SK-MEL-5 (cell line): ENCODE data around the gene LMO1. TPM values are rescaled to one million over a fixed set of nuclear protein-coding genes. Genes with fewer than 3 reads are reported as not detected.

ENCODE experiments used
- DNase-seq: peaks from one replicate; pipeline ENCODE4 v3.0.0-alpha.2; 2016; ENCODE audit warnings: low read depth, low spot score
- in situ Hi-C: cut with HindIII; loops from 2 replicates; pipeline ENCODE4 v1.10.0; 2016; ENCODE audit warnings: low sequenced_read_pairs, high pct_unique_total_duplicates, low pct_unique_long_range_greater_than_20kb
- total RNA-seq: library from RNA; depleted of rRNA; stranded (reverse); fragments of >200 nt; shearing (Covaris generic); gene quantifications from 2 replicates; pipeline ENCODE4 v1.2.3, GENCODE V29; 2014

LMO1 gene
- total RNA-seq, 1 experiment from 2014 or later = not detected

DNA sequence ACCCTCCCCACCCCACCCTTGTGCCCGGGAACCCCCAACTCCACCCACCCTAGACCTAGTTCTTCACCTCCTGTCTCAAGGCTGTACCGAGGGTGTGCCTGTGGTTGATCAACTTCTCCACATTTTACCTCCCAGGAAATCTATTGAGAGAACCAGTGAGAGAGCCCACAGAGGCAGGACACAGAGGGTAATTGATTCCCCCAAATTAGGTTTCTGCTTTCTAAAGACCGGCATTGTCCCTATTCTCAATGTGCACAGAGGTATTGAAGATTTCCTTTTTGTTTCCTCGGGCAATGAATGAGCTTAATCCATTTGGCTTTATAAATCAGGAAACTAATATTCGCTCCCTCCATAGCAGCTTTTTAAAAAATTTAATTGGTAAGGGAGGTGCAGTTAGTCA lies 6.0 kb upstream of the LMO1 start:
- in situ Hi-C loops = no loop called here
- DNase-seq = no peak

DNA sequence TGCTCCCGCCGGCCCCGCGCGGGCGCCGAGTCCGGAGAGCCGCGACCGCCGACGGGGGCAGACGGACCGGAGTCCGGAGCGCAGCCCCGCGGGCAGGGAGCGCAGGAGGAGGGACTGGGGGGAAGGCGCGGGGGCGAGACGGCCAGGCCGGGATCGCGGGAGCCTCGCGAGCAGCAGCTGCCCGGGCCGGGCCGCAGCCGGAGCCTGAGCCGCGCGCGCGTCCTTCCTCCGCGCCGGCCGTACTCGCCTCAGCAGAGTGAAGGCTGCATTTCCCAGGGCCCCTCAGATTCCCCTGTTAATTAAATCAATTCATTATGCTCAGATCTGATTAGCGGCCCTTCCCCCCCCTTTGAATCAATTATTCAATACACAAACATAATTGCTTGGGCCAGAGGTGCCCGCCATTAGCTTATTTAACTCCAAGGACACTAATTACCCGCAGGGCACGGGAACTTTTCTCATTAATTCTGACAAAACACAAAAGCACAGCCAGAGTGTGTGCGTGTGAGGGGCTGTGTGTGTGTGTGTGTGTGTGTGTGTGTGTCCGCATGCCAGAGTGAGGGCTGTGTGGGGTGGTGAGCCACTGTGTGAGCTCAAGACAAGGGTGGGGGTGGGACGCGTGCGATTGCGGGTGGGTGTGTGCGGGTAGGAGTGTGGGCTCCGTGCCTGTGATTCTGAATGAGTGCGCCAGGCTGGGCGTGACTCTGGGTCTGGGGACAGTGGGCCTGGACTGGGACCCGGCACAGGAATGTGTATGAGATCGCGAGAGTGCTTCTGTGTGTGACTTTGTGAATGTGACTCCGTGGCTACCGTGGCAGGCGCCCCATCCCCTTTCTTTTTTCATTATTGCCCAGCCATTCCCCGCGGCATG lies 5.1 kb upstream of the LMO1 start:
- DNase-seq = no peak
- in situ Hi-C loops = no loop called here

- no peak for DNase-seq
- in situ Hi-C loops = no loop called here
These were observed 4.3 kb upstream of the LMO1 start for GRCh38 chr11:8267831-8268529.

DNA sequence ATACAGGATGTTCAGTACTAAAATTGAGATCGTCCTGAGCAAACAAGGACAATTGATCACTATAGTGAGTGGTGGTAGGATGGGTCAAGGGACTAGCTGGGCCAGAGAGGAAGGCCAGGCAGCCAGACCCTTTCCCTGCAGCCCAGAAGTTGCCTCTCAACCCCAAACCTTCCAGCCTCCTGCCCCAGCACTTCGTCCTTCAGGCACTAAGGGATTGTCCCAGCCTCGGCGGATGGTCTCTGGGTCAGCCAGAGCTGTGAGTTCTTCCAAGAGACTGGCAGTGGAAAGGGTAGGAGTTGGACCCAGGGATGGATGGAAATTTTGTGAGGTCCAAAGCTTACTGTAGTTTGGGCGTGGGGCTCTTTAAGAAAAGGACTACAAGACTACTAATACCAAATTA lies 3.6 kb upstream of the LMO1 start:
- no peak for DNase-seq
- in situ Hi-C loops = no loop called here

GRCh38 chr11:8266246-8267241 lies 2.9 kb upstream of the LMO1 start:
- in situ Hi-C loops = no loop called here
- no peak for DNase-seq

DNA sequence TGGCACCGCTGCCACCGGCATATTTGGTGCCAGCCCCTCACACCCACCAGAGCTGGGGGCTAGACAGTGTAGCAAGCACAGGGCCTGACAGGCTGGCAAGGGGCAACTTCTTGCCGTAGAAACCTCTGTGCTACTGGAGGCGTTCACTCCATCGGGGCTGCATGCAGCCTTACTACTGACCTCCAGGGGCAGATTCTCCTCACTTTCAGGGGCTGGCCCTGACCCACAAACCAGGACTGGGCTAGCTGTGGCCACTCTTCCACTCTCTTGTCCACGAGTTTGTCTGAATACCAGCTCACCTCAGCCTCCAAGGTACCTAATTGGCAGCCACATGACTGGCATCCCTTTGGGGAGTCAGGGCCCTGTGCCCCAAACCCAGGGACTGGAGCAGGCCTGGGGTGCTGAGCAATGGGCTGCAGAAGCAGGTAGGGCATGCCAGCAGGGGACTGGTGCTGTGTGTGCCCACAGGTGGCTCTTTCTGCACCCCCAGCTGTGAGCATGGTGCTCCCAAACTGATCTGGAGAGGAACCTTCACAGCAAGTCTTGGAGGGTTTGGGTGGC lies 2.1 kb upstream of the LMO1 start:
- peak; percentile 23 for DNase-seq
- in situ Hi-C loops = no loop called here

GRCh38 chr11:8263109-8263768 lies 439 bp downstream of the LMO1 start:
- in situ Hi-C loops = no loop called here
- DNase-seq = no peak

DNA sequence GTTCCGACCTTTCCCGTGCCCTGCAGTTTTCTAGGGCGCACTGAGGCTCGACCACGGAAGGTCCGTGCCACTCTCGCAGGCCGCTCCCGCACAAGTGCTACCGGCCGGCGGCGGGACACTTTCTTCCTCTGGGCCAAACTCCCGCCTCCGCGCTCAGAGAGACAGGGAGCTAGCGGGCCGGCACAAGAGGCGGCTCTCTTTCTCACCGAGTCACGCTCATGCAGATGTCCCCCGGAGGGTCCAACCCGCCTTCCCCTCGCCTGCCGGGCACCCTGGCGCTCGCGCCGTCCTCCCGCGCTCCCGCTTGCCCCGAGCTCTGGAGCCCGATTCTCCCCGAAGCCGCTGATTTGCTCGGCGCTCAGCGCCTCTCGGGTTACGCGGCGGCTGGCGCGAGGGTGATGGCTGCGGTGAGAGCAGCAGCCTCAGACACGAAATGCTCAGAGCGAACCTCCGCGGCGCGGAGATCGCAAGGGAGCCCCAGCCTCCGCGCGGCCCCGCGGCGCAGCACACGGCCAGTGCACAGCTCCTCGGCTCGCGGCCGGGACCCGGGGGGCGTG lies 1.0 kb downstream of the LMO1 start:
- in situ Hi-C loops = no loop called here
- no peak for DNase-seq

DNA sequence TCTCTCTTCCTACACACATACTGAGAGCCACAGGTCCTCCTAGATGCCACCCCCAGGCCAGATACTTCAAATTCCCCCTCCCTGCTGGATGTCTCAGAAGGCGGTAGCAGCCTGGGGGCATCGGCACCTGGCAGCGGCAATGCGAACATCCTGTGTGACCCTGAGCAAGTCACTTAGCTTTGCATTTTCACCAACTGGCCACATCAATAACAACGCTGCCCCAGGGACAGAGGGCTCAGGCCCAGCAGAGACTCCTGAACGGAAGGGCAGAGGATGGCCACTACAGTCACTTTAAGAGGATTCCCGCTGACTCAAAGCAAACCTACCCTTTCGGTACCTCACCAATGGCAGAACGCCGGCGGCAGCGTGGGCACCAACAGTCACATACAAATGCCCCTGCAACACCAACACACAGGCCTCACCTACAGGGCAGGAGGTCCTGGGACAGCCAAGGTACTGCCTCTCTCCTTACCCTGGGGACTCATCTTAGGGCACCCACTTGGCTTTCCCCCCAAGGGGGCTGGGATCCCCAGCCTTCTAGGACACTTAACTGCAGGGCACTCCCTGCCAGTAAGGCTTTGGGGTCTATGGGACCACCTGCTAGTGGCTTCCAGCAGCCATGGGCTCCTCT lies 1.6 kb downstream of the LMO1 start:
- DNase-seq = no peak
- in situ Hi-C loops = no loop called here

DNA sequence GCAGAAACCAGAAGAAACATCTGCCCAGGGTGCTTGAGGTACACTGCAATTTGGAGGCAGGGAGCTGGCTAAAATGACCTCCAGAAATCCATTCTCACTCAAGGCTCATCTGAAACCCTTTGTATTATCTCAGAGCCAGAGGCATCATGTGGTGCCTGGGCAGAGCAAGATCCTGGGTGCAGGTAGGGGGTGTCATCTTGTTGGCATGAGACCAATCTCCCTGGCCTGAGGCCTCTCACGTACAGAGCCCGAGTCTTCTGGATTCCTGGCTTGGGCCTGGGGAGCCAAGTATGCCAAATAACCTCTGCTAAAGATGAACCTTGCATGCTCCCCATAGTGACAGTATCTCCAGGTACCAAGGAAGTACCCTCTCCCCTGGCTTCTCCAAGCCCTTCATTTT lies 2.4 kb downstream of the LMO1 start:
- in situ Hi-C loops = no loop called here
- no peak for DNase-seq

DNA sequence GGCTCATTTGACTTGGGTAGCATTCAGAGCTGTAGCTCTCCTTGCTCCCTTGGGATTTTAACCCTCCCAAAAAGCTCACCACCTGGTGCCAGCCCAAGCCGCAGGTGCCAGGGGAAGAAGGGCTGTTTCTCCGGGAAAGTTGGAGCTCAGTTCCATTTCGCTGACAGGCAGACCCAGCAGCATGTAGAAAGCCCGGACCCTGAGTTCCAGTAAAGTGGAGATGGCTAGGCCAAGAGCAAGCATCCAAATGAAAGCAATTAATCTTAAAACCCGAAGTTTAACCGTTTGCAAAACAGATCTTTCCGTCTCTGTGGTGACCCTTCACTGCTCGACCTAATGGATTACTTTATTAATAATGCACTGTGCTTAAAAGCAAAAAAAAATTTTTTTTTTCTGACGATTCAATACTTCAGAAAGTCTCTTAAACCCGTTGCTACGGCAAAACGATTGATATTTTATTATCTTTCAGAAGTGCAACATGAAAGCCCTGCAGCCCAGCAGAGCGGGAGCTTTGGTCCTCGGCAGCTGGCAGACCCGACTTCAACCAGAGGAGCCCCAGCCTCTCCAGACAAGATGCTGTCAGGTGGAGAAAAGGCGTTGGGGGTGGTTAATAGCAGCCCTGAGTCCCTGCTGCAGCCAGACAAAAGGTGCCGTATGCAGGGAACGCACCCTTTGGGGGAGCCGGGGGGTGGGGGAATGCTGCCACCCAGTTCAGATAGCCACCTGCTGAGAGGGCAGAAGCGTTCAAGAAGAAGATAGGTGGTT lies 3.3 kb downstream of the LMO1 start:
- in situ Hi-C loops = no loop called here
- DNase-seq = no peak

DNA sequence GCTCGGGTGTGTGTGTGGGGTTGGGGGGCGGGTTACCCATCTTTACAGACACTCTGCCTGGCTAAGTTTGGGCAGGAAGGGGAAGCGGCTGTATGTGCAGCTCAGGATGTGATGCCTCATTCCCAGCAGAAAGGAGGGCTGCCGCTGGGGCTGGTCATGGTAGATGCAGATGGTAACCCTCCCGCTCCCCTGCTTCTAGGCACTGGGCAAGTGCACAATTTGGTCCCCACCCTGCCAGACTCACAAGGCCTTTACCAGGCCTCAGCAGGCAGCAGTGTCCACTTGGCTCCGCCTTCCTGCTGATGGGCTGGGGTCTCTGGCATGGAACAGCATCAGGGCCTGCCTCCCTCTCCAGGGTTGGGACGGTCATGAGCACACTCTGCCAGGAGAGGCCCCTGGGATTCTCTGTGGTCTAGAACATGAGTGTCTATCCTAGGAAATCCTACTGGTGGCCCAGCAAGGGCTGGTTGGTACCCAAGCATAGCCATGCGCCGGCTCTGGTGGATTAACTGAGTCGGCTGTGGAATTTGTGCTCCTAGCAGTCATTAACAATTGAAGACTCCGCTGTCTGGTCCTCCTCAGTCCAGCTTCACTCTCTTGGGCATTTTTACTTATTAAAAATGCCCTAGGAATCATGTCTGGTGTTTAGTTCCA lies 4.2 kb downstream of the LMO1 start:
- in situ Hi-C loops = no loop called here
- DNase-seq = no peak

GRCh38 chr11:8258784-8259183 lies 4.9 kb downstream of the LMO1 start:
- DNase-seq = no peak
- in situ Hi-C loops = no loop called here

- peak; percentile 8 for DNase-seq
- in situ Hi-C loops = no loop called here
These were observed 5.4 kb downstream of the LMO1 start for GRCh38 chr11:8258289-8258688.

- no peak for DNase-seq
- in situ Hi-C loops = no loop called here
These were observed 6.5 kb downstream of the LMO1 start for GRCh38 chr11:8257003-8257664.
